ENCODE results near the gene PAEP.

DNA sequence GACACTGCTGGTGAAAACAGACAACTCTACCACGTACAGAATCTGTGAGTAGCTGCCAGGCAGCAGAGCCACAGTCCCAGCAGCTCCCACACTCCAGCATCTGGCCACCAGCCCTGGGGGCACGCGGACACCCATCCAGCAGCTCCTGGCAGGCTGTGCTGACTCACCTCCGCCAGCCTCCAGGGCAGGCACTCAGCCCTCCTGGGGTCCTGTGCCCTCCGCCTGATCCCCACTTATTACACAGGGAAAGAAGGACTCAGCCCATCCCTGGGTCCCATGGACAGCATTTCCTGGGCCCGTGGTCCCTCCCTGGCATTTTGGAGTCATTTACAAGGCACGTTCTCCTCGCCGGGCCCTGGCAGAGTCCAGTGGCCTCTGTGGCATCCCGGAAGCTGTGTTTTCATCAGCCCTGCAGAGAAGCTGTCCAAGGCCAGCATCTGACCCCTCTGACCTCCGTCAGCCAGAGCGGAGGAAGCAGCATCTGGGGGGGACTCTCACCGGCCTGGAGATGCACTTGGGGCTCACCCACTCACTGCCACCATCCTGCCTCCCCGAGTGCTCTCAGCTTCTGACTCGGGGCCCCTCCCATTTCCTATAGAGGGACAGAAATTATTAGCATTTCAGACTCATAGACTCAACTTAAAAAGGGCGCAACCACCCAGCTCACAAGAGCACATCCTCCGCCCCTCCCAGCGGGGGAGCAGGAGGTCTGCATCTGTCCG is 21.6 kb downstream of the PAEP start:
- TF ChIP-seq TAF1 (IDR thresholded peaks at IDR 0.05; ENCODE audit: borderline replicate concordance, insufficient read depth, low read length) = no peak
- TF ChIP-seq POLR2AphosphoS5 (IDR thresholded peaks at IDR 0.05; ENCODE audit: low read depth, low read length) = no peak
- no peak for TF ChIP-seq SIN3A (IDR thresholded peaks at IDR 0.05; ENCODE audit: borderline replicate concordance, insufficient read depth, low read length)
- TF ChIP-seq, protein P1, sequence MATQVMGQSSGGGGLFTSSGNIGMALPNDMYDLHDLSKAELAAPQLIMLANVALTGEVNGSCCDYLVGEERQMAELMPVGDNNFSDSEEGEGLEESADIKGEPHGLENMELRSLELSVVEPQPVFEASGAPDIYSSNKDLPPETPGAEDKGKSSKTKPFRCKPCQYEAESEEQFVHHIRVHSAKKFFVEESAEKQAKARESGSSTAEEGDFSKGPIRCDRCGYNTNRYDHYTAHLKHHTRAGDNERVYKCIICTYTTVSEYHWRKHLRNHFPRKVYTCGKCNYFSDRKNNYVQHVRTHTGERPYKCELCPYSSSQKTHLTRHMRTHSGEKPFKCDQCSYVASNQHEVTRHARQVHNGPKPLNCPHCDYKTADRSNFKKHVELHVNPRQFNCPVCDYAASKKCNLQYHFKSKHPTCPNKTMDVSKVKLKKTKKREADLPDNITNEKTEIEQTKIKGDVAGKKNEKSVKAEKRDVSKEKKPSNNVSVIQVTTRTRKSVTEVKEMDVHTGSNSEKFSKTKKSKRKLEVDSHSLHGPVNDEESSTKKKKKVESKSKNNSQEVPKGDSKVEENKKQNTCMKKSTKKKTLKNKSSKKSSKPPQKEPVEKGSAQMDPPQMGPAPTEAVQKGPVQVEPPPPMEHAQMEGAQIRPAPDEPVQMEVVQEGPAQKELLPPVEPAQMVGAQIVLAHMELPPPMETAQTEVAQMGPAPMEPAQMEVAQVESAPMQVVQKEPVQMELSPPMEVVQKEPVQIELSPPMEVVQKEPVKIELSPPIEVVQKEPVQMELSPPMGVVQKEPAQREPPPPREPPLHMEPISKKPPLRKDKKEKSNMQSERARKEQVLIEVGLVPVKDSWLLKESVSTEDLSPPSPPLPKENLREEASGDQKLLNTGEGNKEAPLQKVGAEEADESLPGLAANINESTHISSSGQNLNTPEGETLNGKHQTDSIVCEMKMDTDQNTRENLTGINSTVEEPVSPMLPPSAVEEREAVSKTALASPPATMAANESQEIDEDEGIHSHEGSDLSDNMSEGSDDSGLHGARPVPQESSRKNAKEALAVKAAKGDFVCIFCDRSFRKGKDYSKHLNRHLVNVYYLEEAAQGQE (IDR thresholded peaks at IDR 0.05; ENCODE audit: insufficient read depth in 1 of 2, low read depth in 2 of 2, low read length in 2 of 2) = no peak
- no peak for TF ChIP-seq FOXP2 (optimal IDR thresholded peaks at IDR 0.05; ENCODE audit: borderline replicate concordance, extremely low read depth, extremely low read length, insufficient read depth)
